ENCODE results near the gene CAPN15.

CAPN15 gene

DNA sequence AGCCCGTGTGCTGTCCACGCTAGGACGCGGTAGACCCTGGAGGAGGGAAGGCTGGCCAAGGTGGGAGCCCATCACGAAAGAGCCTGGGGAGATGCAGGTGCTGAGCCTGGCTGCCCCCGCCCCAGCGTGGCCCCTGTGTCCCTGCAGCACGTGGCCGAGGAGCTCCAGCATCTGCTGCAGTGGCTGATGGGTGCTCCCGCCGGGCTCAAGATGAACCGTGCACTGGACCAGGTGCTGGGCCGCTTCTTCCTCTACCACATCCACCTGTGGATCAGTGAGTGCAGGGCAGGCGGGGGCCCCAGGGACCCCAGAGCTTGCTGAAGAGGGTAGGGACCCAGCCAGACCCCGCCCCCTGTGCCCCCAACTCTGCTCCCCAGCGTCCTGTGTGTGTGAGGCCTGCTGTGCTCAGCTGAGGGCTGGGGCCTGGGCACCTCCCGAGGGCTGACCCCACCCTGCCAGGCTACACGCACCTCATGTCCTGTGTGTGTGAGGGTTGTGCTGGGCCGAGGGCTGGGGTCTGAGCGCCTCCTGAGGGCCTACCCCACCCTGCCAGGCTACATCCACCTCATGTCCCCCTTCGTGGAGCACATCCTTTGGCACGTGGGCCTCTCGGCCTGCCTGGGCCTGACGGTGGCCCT is 50.8 kb downstream of the CAPN15 start:
- in situ Hi-C loops (cut with HindIII; ENCODE audit: low sequenced_read_pairs) = no loop called here
- TF ChIP-seq, protein P1, sequence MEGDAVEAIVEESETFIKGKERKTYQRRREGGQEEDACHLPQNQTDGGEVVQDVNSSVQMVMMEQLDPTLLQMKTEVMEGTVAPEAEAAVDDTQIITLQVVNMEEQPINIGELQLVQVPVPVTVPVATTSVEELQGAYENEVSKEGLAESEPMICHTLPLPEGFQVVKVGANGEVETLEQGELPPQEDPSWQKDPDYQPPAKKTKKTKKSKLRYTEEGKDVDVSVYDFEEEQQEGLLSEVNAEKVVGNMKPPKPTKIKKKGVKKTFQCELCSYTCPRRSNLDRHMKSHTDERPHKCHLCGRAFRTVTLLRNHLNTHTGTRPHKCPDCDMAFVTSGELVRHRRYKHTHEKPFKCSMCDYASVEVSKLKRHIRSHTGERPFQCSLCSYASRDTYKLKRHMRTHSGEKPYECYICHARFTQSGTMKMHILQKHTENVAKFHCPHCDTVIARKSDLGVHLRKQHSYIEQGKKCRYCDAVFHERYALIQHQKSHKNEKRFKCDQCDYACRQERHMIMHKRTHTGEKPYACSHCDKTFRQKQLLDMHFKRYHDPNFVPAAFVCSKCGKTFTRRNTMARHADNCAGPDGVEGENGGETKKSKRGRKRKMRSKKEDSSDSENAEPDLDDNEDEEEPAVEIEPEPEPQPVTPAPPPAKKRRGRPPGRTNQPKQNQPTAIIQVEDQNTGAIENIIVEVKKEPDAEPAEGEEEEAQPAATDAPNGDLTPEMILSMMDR (IDR thresholded peaks at IDR 0.05; ENCODE audit: low read depth, low read length) = no peak
- DNase-seq (ENCODE audit: low read depth, low spot score) = no peak
- no peak overlapping the region for H3K4me3 ChIP-seq (ENCODE audit: low read depth, low read length)

DNA sequence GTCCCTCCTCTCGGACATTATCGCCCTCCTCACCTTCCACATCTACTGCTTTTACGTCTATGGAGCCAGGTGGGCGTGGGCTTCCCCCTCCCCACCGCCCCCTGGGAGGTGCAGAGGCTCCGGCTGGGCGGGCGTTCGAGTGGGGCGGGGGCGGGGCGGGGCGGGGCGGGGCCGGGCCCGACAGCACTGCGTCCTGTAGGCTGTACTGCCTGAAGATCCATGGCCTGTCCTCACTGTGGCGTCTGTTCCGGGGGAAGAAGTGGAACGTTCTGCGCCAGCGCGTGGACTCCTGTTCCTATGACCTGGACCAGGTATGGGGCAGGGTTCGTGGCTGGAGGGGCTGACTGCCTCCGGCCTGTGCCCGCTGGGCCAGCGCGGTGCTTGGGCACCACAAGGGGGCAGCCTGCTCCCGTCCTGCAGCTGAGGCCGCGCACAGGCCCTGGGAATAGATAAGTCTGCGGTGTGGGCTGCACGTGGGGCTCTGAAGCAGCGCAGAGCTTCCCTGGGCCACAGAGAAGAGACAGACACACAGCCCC is 51.4 kb downstream of the CAPN15 start:
- DNase-seq (ENCODE audit: low read depth, low spot score) = peak; percentile 71
- TF ChIP-seq, protein P1 (IDR thresholded peaks at IDR 0.05; ENCODE audit: low read depth, low read length) = peak; percentile 92
- H3K4me3 ChIP-seq (ENCODE audit: low read depth, low read length) = no peak overlapping the region
- in situ Hi-C loops (cut with HindIII; ENCODE audit: low sequenced_read_pairs) = no loop called here

DNA sequence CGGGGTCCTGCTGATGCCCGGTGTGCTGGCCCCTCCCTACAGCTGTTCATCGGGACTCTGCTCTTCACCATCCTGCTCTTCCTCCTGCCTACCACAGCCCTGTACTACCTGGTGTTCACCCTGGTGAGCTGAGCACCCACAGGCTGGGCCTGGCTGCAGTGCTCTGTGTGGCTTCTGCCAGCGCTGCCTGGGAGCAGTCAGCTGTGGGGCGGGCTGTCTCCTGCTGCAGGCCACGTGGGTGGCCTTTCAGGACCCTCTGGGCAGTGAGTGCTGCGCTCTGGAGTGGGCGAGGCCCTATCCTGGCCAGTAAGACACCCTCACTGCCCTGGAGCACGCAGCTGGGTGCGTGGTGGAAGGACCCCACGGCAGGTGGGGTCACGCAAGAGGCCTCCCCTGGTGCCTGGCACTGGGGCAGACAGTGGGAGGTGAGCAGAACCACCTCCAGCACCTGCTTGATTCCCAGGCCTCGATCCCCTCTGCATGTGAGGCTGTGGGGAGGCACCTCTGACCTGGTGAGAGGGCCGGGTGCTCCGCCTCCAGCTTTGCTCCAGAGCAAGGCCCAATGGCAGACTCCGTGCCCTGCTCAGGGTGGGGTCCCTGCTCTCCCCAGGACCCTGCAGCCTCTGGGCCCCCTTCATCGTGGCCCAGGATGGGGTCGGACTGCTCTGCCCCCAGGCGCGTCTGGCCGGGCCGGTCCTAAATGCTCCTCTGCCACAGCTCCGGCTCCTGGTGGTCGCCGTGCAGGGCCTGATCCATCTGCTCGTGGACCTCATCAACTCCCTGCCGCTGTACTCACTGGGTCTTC is 52.8 kb downstream of the CAPN15 start:
- in situ Hi-C loops (cut with HindIII; ENCODE audit: low sequenced_read_pairs) = no loop called here
- TF ChIP-seq, protein P1 (IDR thresholded peaks at IDR 0.05; ENCODE audit: low read depth, low read length) = no peak
- no peak overlapping the region for H3K4me3 ChIP-seq (ENCODE audit: low read depth, low read length)
- no peak for DNase-seq (ENCODE audit: low read depth, low spot score)

DNA sequence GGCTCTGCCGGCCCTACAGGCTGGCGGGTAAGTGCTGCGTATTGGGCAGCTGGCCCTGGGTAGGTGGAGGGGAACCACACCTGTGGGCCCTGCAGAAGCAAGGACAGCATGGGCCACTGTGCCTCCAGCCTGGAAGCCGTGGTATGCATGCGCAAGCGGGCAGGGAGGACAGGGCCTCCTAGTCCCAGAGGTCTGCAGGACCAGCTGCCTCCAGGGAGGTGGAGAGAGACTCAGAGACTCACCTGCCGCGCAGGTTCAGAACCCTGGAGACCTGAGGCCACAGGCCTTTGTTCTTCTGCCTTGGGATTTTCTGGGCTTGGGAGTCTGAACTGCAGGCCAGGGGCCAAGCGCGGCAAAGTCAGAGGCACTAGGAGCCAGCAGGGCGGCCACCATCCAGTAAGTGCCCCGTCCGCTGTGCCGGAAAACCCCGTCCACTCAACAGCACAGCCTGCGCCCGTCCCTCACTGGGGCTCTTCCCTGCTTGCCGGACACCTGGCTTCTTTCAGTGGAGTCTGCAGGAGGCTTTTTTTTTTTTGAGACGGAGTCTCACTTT is 53.5 kb downstream of the CAPN15 start:
- H3K4me3 ChIP-seq (ENCODE audit: low read depth, low read length) = no peak overlapping the region
- in situ Hi-C loops (cut with HindIII; ENCODE audit: low sequenced_read_pairs) = no loop called here
- TF ChIP-seq, protein P1 (IDR thresholded peaks at IDR 0.05; ENCODE audit: low read depth, low read length) = no peak
- DNase-seq (ENCODE audit: low read depth, low spot score) = no peak

DNA sequence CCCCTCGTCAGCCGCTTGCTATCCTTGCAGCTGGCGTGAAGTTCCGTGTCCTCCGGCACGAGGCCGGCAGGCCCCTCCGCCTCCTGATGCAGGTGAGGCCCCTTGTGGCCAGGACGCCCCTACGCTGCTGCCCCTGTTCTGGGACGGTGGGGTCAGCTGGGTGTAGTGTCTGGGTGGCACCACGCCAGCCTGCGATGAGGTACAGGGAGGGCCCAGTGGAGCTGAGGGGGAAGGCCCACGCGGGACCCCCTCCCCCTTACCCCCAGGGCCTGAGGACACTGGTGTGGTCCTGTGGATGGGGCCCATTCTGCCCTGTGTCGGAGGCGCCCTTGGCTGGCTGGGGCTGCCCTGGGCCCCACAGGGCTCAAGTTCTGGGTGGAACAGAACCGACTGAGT is 54.7 kb downstream of the CAPN15 start:
- DNase-seq (ENCODE audit: low read depth, low spot score) = no peak
- in situ Hi-C loops (cut with HindIII; ENCODE audit: low sequenced_read_pairs) = no loop called here
- TF ChIP-seq, protein P1 (IDR thresholded peaks at IDR 0.05; ENCODE audit: low read depth, low read length) = no peak
- H3K4me3 ChIP-seq (ENCODE audit: low read depth, low read length) = no peak overlapping the region

DNA sequence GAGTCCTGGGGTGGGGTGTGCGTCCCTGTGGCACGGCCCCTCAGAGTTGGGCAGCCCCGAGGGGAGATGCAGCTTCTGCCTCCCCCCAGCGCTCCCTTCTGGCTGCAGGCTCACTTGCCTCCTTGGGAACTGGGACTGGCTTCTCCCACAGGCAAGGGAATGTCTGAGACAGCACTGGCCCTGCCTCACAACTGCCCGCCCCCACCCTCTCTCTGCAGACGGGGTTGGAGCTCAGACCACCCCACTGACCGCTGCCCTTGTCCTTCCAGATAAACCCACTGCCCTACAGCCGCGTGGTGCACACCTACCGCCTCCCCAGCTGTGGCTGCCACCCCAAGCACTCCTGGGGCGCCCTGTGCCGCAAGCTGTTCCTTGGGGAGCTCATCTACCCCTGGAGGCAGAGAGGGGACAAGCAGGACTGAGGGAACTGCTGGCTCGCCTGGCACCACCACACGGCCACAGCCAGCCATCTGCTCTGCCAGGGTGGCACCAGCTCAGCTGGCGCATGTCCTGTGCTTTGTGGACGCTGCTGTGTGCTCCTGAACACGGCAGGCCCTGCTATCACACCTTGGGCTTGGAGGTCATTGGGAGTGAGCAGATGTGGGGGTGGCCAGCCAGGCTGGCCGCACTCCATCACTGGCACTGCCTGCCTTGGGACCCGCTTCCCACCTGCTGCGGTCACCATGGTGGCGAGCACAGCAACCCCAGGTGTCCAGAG is 55.3 kb downstream of the CAPN15 start:
- DNase-seq (ENCODE audit: low read depth, low spot score) = no peak
- H3K4me3 ChIP-seq (ENCODE audit: low read depth, low read length) = no peak overlapping the region
- TF ChIP-seq, protein P1 (IDR thresholded peaks at IDR 0.05; ENCODE audit: low read depth, low read length) = no peak
- in situ Hi-C loops (cut with HindIII; ENCODE audit: low sequenced_read_pairs) = no loop called here
